Lung (tissue), 12 donors: Measurements from ENCODE around the gene CNIH3. TPM values are rescaled to one million over a fixed set of nuclear protein-coding genes. Genes with fewer than 3 reads are reported as not detected.
A peak's percentile ranks its signal among the peaks of the same experiment; 100 is the strongest.

Source experiments
- ATAC-seq: fragments of 200-7000 bp; cut with Tn5 transposase; one replicate; pipeline ENCODE4 v1.9.1; 2020; ENCODE audit warnings: moderate number of reproducible peaks; ENCODE audit not compliant: insufficient read depth, low FRiP score
- DNase-seq, 3 donors: peaks; one replicate each; pipeline ENCODE4 v3.0.0-alpha.2; 2013 to 2017
- H3K27ac ChIP-seq, 2 donors: one replicate each; pipeline ENCODE4 v1.5.1; 2013; ENCODE audit warnings: mild to moderate bottlenecking in 2 of 2, moderate library complexity in 2 of 2, control low read depth in 1 of 2, inconsistent platforms in 1 of 2, low read depth in 1 of 2, low read length in 1 of 2
- H3K27me3 ChIP-seq, 3 donors: one replicate each; pipeline ENCODE4 v1.5.1; 2013; ENCODE audit warnings: low read length in 2 of 3; ENCODE audit not compliant: control insufficient read depth in 3 of 3, insufficient read depth in 3 of 3
- H3K36me3 ChIP-seq, 4 donors: one replicate each; pipeline ENCODE4 v1.5.1; 2013; ENCODE audit warnings: low read length in 4 of 4, mild to moderate bottlenecking in 1 of 4, moderate library complexity in 1 of 4; ENCODE audit not compliant: control insufficient read depth in 4 of 4, insufficient read depth in 4 of 4
- H3K4me1 ChIP-seq, 5 donors: one replicate each; pipeline ENCODE4 v1.5.1; 2013; ENCODE audit warnings: low read length in 5 of 5, mild to moderate bottlenecking in 2 of 5, moderate library complexity in 1 of 5; ENCODE audit not compliant: control insufficient read depth in 5 of 5, insufficient read depth in 5 of 5
- H3K4me3 ChIP-seq: one replicate; pipeline ENCODE4 v1.5.1; 2013; ENCODE audit warnings: mild to moderate bottlenecking, control low read depth, moderate library complexity
- H3K9ac ChIP-seq, 2 donors: one replicate each; pipeline ENCODE4 v1.5.1; 2013; ENCODE audit warnings: low read length in 2 of 2, control low read depth in 1 of 2; ENCODE audit not compliant: insufficient read depth in 1 of 2
- H3K9me3 ChIP-seq, 4 donors: one replicate each; pipeline ENCODE4 v1.5.1; 2013; ENCODE audit warnings: low read length in 3 of 4, mild to moderate bottlenecking in 1 of 4, moderate library complexity in 1 of 4; ENCODE audit not compliant: control insufficient read depth in 4 of 4, insufficient read depth in 3 of 4
- WGBS, 2 donors: extraction: QIAGEN DNeasy Blood & Tissue Kit; methylation state at CpG; one replicate each; pipeline ENCODE4 v1.1.7; 2013; 5-methylcytosine and 5-hydroxymethylcytosine counted together
- polyA plus RNA-seq, 2 donors: library from polyadenylated mRNA; stranded (reverse); fragments of 200-250 nt; gene quantifications; one replicate each; pipeline ENCODE4 v1.2.1, GENCODE V29; 2013
- total RNA-seq, 2 donors: library from RNA; depleted of rRNA in 1 of 2; stranded (reverse); fragments of >200 nt in 1 of 2; gene quantifications; one replicate each; pipeline ENCODE4 v1.2.1, GENCODE V29; 2014 to 2021
- TF ChIP-seq, protein P1 (sequence below): IDR thresholded peaks from 2 replicates; pipeline ENCODE4 v1.5.1; 2012; ENCODE audit warnings: mild to moderate bottlenecking; ENCODE audit errors: control extremely low read depth, extremely low read depth
- donor health status: control.
- donor health status: control.
- donor health status: Bipolar disorder and iron deficiency.
- donor health status: healthy.
- donor health status: DM: yes; HTN: yes; CAD: no.

The CNIH3 gene
- total and polyA plus RNA-seq, 4 donors: 0.70 to 5.2 (median 2.9) TPM

DNA sequence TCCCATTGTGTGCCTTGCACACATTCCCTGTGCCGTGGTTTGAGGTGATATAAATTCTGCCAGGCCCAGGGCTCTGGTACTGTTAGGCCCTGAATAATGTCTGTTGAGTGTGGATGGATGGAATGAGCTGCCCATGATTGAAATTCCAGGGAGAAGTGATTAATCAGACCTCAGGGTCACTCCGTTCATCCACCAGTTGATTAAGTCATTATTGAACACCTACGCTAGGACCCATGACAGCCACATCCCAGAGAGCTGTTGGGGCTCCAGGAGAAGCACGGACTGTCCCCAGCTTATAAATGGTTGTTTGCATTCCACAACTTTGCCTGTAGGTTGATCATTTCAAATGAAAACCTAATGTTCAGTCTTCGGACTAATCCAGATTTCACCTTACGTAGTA, 98.4 kb downstream of the CNIH3 start:
- WGBS, 2 donors: 93 to 94% methylated on average over 6 of the region's 6 CpGs
- DNase-seq: no peak

DNA sequence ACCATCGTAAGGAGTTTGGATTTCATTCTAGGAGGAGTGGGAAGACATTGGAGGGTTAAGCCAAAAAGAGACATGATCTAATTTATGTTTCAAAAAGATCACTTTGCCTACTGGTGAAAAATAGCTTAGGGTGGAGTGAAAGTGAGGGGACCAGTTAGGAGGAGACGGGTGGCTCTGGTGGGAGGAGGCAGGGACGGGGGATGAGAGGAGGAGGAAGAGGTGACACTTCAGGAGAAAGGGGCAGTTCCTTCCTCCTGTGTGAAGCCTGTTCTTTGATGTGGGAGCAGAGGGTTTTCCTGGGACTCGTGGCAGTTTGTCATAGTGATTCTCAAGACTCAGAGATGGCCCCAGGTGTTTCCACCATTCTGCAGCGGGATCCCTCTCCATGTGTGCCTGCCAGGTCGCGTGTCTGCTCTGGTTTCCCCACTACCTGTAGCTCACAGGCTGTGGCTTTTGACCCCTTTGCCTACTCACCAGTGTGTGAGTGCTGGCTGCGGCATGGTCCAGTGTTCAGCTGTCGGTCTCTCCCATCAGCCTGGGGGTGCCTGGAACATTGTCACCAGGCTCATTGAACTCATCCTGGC, 102.4 kb downstream of the CNIH3 start:
- 72 to 79% methylated on average over 9 of the region's 9 CpGs for WGBS, 2 donors

More for the DNA sequence above, 98.4 kb downstream of the CNIH3 start:
- H3K9me3 ChIP-seq: peaks cover 0 to 2% (median 0%) of the 10 kb centered on the region in 4 donors
- H3K36me3 ChIP-seq: no peaks in the 10 kb centered on the region
- no peak overlapping the region for H3K27ac ChIP-seq
- no peak for ATAC-seq
- TF ChIP-seq, protein P1, sequence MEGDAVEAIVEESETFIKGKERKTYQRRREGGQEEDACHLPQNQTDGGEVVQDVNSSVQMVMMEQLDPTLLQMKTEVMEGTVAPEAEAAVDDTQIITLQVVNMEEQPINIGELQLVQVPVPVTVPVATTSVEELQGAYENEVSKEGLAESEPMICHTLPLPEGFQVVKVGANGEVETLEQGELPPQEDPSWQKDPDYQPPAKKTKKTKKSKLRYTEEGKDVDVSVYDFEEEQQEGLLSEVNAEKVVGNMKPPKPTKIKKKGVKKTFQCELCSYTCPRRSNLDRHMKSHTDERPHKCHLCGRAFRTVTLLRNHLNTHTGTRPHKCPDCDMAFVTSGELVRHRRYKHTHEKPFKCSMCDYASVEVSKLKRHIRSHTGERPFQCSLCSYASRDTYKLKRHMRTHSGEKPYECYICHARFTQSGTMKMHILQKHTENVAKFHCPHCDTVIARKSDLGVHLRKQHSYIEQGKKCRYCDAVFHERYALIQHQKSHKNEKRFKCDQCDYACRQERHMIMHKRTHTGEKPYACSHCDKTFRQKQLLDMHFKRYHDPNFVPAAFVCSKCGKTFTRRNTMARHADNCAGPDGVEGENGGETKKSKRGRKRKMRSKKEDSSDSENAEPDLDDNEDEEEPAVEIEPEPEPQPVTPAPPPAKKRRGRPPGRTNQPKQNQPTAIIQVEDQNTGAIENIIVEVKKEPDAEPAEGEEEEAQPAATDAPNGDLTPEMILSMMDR: no peak
- no peak overlapping the region for H3K4me3 ChIP-seq
- H3K9ac ChIP-seq: no peak overlapping the region
- no peaks in the 10 kb centered on the region for H3K27me3 ChIP-seq
- no peaks in the 10 kb centered on the region for H3K4me1 ChIP-seq

DNA sequence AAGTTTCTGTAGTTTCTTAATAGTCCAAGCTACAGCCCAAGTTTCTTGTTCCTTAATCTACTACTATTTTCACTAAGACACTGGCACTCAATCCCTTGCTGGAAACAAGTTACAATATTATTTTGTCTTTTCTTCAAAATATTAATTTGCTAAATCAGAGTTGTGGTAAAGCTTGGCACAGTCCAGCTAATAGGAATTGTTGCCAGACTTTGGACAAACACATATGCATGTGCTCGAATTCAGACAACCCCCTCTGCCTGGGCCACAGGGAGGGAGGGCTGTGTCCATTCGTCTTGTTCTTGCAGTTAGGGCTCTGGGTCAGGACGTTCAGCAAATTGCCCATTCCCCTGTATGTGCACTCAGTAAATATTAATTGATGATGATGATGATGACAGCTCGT, 103.6 kb downstream of the CNIH3 start:
- Histone ChIP-seq H3K9me3 (no peaks in the 10 kb centered on the region), H3K27ac (no peak overlapping the region), H3K9ac (no peak overlapping the region), H3K4me3 (no peak overlapping the region), H3K4me1 (peaks cover 0 to 5% (median 0%) of the 10 kb centered on the region in 5 donors), H3K36me3 (no peaks in the 10 kb centered on the region), H3K27me3 (no peaks in the 10 kb centered on the region)
- ATAC-seq (no peak), DNase-seq (peak in 1 of 3 donors; percentile 29)
- TF ChIP-seq, protein P1: no peak
- 61 to 68% methylated on average over 4 of the region's 4 CpGs for WGBS, 2 donors

More for the DNA sequence above, 102.4 kb downstream of the CNIH3 start:
- Histone ChIP-seq H3K27me3 (no peaks in the 10 kb centered on the region), H3K9me3 (peaks cover 0 to 2% (median 0%) of the 10 kb centered on the region in 4 donors), H3K4me1 (peaks cover 0 to 5% (median 0%) of the 10 kb centered on the region in 5 donors), H3K36me3 (no peaks in the 10 kb centered on the region), H3K4me3 (no peak overlapping the region), H3K9ac (no peak overlapping the region), H3K27ac (no peak overlapping the region)
- TF ChIP-seq, protein P1: no peak
- DNase-seq (no peak), ATAC-seq (no peak)

DNA sequence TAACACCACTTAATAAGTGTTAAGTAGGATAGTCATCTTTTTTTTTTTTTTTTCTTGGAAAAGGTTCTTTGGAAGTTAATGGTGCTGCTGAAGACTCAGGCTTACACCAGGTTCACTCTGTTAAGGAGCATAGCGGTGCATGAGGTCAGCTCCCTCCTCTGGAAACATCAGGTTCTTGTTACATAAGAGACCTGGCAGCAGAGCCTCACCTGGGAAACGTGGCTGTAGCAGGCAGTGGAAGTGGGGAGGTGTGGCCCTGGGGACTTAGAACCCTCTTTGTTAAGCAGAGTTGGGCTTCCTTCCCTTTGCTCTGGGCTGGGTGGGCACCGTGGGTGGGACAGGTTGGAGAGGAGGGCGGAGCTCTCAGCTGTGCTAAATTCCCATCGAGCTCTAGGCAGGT, 104.1 kb downstream of the CNIH3 start:
- H3K4me3 ChIP-seq: no peak overlapping the region
- no peak overlapping the region for H3K27ac ChIP-seq
- TF ChIP-seq, protein P1: no peak
- no peaks in the 10 kb centered on the region for H3K27me3 ChIP-seq
- WGBS, 2 donors: 55 to 59% methylated on average over 4 to 5 of the region's 5 CpGs
- H3K36me3 ChIP-seq: no peaks in the 10 kb centered on the region
- no peak for ATAC-seq
- H3K4me1 ChIP-seq: peaks cover 0 to 5% (median 0%) of the 10 kb centered on the region in 5 donors
- no peaks in the 10 kb centered on the region for H3K9me3 ChIP-seq
- DNase-seq: peak in 1 of 3 donors; percentile 31
- H3K9ac ChIP-seq: no peak overlapping the region
